ENCODE data around the gene RPS27A.
"Not testable (repeated sequence)": the region's sequence is repeated elsewhere in the genome, so short reads cannot be mapped to it uniquely, and the experiment has no call there.

RPS27A gene

DNA sequence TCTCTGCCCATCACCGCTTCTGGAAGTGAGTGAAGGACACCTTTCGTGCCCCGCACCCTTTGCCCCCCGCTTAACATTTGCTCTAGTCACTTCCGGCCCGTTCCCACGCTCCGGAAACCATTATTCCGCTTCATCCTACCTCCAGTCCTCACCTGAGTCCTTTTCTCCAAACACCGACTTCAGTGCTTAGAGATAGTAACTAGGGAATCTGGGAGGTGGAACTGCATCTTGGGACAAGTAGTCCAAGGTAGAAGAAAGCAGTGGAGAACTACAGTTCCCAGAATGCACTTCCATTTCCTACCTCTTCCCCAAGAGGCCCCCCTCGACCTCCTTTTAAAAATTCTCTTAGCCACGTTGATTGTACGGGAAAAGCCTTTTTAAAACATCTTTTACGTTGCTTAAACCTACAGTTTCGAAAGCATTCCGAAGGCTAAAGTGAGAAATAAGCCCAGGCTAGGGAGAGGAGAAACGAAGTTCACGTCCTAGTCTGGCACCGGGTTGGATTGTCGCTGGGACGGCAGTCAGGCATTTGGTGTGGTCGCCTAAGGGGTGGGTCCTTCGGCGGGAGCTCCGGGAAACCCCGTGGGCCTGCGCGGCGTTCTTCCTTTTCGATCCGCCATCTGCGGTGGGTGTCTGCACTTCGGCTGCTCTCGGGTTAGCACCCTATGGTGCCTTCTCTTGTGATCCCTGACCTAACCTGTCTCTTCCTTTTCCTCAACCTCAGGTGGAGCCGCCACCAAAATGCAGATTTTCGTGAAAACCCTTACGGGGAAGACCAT, at the start of gene RPS27A, which contains the start of gene CLHC1:
Gene RPS27A (plus strand): TSS at position 605 of the 779 bp plus-strand sequence. CDS start 137 bp downstream, at position 742.
Gene CLHC1 (minus strand): TSS at position 210 of the 779 bp plus-strand sequence. CDS start 9,882 bp downstream, outside the sequence.
- peak; percentile 99 for DNase-seq (ENCODE audit: low spot score)

DNA sequence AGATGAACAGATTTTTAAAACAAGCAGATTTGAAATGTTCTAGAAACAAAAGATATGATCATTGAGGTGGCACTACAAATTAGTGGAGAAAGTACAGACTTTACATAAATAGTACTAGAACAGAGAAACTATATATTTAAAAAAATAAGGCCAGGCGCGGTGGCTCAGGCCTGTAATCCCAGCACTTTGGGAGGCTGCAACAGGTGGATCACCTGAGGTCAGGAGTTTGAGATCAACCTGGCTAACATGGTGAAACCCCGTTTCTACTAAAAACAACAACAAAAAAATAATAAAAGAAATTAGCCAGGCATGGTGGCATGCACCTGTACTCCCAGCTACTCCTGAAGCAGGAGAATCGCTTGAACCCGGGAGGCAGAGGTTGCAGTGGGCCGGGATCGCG, 45.7 kb upstream of the RPS27A start:
- DNase-seq (ENCODE audit: low spot score): not testable (repeated sequence)

DNA sequence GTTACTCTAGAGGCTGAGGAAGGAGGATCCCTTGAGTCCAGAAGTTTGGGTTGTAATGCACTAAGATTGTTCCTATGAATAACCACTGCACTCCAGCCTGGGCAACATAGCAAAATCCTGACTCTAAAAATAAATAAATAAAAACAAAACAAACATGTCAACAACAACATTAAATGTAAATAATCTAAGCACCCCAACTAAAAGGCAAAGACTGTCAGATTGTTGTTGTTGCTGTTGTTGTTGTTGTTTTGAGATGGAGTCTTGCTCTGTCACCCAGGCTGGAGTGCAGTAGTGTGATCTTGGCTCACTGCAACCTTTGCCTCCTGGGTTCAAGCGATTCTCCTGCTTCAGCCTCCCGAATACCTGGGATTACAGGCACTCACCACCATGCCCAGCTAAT, 40.6 kb upstream of the RPS27A start:
- DNase-seq (ENCODE audit: low spot score): not testable (repeated sequence)

DNA sequence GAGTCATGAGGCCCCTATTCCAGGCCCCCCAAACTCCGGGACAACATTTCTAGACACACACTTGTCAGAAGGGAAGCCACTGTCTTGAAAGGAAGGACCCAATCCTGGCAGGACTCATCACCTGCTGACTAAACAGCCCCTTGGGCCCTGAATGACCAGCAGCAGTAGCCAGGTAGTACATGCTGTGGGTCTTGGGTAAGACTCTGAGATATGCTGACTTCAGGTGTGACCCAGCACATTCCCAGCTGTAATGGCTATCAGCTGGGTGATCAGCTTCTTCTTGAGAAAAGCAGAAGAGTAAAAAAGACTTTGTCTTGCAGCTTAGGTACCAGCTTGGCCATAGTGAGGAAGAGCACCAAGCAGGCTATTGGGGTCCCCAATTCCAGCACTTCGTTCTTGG, 36.0 kb upstream of the RPS27A start:
- DNase-seq (ENCODE audit: low spot score): no peak

DNA sequence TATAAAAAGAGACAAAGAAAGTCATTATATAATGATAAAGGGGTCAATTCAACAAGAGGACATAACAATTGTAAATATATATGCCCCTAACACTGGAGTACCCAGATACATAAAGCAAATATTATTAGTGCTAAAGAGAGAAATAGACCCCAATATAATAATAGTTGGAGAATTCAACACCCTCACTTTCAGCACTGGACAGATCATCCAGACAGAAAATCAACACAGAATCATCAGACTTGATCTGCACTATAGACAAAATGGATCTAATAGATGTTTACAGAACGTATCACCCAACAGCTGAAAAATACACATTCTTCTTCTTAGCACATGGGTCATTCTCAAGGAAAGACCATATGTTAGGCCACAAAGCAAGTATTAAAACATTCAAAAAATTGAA, 32.1 kb upstream of the RPS27A start:
- no peak for DNase-seq (ENCODE audit: low spot score)

DNA sequence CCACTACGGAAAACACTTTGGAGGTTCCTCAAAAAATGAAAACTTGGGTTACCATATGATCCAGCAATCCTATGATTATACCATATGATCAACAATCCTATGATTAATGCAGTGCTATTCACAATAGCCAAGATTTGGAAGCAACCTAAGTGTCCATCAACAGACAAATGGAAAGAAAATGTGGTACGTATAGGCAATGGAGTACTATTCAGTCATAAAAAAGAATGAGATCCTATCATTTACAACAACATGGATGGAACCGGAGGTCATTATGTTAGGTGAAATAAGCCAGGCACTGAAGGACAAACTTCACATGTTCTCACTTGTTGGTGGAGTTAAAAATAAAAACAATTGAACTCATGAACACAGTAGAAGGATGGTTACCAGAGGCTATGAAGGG, 28.0 kb upstream of the RPS27A start:
- no peak for DNase-seq (ENCODE audit: low spot score)

DNA sequence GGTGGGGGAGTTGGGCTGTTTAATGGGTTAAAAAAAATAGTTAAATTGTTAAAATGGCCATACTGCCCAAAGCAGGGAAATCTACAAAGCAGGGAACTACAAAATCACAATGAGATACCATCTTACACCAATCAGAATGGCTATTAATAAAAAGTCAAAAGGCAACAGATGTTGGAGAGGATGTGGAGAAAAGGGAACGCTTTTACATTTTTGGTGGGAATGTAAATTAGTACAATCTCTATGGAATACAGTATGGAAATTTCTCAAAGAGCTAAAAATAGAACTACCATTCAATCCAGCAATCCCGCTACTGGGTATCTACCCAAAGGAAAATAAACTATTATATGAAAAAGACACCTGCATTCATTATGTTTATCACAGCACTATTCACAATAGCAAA, 27.5 kb upstream of the RPS27A start:
- DNase-seq (ENCODE audit: low spot score): no peak

DNA sequence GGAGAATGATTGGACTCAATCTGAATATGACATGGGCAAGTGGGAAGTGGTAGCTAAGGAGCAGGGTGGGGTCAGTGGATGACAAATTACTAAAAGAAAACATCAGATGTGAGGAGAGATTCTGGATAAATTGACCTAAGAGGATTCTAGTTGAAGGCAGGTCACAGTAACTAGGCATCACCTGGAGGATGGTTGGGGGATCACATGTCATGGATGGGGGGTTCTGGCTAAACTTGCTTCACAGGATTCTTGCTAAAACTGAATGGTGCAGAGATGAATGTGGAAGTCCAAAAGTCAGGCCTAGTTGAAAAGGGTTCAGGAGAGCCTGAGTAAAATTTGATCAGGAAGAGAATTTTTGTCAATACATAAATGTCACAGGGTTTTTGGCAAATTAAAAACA, 18.7 kb upstream of the RPS27A start:
- no peak for DNase-seq (ENCODE audit: low spot score)

DNA sequence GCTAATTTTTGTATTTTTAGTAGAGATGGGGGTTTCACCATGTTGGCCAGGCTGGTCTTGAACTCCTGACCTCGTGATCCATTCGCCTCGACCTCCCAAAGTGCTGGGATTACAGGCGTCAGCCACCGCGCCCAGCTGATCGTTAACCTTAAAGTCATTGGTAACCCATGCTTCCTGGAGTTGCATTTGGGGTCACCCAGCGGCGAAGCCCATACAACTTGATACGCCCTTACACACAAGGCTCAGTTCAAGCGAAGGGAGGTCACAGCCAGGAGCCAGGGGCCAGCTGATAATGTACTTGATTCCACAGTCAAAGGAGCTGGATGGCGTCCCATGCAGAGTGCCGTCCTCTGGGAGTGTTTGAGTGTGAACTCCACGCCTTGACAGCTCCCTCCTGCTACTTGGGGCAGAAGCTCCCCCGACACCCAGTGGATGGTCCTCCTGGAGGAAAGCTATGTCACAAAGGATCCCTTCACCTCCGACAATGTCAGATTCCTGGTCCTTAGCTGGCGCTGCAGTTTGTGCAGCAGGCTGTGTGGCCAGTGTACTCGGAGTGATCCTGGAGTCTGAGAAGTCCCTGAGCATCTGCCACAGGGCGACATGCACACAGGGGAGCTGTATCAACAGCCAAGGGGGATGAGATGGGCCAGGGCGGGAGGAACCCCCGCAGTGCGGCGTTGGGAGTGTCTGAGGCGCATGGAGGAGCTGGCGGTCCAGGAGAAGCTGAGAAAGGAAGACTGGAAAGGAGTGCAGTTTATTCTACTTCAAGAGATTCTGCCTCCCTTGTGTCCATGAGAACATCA, 8.3 kb upstream of the RPS27A start:
- DNase-seq (ENCODE audit: low spot score): peak; percentile 10

DNA sequence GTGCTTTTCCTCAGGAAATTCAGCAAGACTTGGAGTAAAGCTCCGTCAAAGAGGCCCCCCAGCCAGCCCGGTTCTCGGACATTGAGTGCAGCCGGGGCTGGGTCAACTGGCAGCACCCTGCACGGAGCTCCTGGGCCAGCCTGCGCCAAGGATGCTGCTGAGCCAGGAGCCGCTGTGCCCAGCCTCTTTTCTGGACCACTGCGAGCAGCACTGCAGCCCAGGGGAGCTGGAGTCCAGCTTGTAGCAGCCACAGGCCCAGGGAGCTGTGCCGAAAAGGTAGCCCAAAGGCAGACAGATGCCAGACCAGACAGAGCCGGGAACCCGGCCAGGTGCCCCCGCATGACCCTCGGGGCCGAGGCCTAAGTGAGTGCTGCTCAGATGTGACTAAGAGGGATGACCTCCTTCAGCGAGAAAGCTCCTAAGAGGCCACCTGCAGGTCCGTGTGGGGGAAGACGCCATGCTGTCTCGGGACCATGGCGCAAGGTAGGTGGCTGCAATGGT, 7.7 kb upstream of the RPS27A start:
- DNase-seq (ENCODE audit: low spot score): no peak

DNA sequence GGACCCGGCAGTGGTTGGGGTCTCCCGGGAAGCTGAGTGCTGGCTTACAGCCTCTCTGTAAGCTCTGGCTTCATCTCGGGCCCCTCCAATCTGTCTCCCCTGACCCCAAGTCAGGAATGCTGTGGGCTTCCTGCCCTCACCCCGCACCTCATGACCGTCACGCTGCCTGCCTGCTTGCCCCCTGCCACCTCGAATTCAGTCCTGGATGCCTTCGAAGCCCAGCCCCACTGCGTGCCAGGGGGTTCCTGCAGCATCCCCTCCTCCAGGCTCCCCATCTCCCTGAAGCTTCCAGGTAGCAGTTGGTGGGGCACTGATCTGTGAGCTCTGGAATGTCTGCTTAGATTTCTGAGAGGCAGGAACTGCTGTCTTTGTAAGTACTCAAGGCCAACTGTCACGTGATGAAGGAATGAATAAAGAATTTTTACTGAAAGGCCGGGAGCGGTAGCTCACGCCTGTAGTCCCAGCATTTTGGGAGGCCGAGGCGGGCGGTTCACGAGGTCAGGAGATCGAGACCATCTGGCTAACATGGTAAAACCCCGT, 6.9 kb upstream of the RPS27A start:
- DNase-seq (ENCODE audit: low spot score): no peak

DNA sequence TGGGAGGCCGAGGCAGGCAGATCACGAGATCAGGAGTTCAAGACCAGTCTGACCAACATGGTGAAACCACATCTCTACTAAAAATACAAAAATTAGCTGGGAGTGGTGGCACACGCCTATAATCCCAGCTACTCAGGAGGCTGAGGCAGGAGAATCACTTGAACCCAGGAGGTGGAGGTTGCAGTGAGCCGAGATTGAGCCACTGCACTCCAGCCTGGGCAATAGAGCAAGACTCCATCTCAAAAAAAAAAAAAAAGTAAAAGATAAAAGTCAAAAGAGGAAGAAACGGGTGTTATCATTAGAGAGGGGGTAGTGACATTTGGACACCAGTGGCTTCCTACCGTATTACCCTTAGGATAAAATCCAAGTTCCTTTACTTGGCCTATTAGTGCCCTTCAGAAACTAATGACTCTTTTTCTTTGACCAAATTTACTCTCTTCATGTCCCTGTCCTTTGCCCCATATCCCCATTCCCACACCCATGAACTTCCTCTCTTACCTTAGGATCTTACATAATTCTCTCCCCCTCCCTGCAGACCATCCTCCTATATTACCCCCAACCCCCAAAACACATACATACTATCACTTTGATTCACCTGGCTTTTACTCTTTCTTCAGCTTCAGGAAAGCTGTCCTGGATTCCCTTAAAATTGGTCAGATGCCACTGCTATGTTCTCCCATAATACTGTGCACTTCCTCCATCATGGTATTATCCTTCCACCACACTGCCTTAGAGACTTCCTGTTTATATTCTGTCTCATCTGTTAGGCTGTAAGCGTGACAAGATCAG, 4.9 kb upstream of the RPS27A start:
- DNase-seq (ENCODE audit: low spot score): not testable (repeated sequence)

DNA sequence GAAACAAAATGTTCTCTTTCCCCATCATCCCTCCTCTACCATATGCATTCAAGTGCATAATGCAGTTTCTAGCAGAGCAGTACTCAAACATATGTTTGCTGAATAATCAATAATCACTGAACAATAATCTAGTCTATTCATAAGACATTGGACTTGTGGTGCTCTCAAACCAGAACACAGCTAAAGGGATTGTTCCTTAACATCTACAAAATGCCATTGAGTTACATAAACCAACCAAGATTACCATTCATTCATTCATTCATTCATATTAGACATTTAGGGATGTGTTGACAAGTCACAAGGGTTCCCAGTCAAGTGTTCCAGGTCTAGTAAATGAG, 4.3 kb upstream of the RPS27A start:
- no peak for DNase-seq (ENCODE audit: low spot score)

DNA sequence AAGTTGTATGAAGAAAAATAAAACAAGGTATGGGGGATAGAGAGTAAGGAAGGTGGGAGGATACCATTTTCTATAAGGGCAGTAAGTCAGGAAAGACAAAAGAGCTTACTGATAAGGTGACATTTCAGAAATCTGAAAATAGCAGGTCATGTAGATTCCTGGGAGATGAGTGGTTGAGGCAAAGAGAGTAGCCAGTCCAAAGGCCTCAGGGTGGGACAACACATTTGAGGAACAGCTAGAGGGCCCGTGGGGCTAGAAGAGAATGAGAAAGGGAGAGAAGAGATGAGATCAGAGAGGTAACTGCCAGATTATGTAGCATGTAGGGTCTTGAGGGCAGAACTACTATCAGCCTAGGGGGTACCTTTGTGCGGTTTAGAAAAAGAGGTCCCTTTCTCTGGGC, 3.3 kb upstream of the RPS27A start:
- no peak for DNase-seq (ENCODE audit: low spot score)

DNA sequence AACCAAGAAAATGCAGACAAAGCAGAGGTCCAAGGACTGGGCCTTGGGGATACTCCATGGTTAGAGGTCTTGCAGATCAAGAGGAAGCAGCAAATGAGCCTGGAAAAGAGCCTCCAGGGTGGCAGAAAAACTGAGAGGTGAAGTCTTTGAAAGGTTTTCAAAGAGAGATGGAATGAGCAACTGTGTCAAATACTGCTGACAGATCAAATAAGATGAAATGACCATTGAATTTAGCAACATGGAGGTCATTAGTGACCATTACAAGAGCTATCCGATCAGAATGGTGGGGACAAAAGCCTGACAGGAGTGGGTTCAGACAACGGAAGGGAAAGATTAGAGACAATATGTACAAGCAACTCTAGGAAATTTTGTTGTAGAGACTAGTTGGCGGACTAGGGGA, 1.9 kb upstream of the RPS27A start:
- no peak for DNase-seq (ENCODE audit: low spot score)

DNA sequence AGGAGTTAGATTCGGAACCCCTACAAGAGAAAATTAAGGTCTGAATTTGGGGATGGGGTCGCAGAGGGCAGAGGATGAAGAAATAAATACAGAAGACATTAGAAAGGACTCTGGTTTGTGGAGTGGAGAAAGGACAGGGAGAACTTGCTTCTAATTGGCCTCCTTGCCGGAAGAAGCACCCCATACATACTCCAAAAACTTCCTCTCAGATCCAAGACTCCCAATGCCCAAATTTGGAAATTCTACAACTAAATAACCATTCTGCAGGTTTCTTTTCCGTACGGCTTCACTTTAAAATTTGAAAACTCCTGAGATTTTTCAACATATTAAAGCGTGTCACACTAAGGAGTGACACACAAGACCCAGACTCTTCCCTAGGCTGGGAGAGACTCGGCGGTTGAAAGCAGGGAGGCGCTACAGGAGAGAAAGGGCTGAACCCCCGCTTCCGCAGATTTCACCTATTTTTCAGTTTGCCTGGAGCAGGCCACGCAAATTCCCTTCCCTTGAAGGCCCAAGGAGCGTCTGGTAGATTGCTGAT, 873 bp upstream of the RPS27A start:
- DNase-seq (ENCODE audit: low spot score): no peak

DNA sequence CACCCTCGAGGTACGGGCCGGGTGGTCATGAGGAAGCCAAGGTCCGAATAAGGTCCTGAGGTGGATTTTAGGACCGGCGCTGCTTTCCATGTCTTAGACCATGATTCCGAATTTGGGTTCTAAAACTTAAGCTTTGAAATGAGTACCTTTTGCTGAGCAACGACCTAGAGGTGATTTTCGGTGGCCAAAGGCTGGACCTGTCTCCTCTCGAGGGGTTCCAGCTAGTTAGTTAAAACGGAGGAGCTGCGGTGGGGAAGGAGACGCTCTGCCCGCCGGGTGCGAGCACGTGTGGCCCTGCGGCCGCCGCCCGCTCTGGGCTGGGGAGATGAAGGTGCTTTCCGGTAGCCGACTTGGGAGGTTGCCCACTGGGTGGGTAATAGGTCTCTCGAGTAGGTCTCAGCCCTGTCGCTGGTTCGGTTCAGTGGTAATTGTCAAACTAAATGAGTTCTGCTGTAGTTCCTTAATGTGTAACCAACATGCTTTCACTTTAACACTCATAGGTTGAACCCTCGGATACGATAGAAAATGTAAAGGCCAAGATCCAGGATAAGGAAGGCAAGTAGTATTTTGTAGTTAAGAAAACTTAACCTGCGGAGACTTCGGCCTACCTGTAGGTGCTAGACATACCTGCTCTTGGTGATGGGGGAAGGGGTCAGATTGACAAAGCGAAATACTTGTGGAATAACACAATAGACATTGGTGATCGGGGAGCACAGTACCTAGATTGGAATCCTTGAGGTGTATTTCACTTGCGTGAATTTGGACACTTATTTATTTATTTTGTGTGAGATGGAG, 572 bp downstream of the RPS27A start:
- DNase-seq (ENCODE audit: low spot score): peak; percentile 22

DNA sequence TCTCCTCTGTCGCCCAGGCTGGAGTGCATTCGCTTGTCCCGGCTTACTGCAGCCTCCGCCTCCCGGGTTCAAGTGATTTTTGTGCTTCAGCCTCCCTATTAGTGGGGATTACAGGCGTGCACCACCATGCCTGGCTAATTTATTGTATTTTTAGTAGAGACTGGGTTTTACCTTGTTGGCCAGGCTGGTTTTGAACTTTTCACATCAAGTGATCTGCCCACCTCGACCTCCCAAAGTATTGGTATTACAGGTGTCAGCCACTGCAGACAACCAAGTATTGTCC, 1.1 kb downstream of the RPS27A start:
- DNase-seq (ENCODE audit: low spot score): no peak

DNA sequence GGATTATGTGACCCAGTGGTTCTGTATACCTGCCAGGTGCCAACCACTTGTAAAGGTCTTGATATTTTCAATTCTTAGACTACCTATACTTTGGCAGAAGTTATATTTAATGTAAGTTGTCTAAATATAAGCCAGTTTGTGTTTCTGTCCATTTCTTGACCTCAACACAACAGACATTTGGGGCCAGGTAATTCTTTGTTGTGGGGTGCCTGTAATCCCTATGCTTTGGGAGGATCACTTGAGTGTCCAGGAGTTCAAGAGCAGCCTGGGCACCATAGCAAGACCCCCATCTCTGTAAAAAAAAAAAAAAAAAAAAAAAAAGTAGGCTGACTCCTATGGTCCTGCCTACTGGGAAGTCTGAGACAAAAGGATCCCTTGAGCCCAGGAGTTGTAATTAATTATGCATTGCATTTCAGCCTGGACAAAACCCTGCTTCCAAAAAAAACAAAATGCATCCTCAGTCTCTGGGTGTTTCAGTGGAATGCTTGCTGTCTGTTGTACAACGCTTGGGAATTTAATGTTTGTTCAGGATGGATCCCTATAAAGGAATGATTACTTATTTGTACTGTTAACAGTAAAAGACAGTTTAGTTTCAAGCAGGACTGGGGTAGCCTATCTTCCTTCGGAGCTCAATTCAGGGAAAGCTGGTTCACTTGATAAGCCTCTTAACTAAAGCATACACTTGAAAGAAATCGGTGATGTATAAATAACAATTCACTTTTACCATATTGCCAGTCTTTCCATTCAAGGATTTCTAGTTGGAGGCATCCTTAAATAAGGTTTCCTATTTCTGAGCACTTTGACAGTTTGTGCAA, 3.4 kb downstream of the RPS27A start:
- DNase-seq (ENCODE audit: low spot score): no peak

DNA sequence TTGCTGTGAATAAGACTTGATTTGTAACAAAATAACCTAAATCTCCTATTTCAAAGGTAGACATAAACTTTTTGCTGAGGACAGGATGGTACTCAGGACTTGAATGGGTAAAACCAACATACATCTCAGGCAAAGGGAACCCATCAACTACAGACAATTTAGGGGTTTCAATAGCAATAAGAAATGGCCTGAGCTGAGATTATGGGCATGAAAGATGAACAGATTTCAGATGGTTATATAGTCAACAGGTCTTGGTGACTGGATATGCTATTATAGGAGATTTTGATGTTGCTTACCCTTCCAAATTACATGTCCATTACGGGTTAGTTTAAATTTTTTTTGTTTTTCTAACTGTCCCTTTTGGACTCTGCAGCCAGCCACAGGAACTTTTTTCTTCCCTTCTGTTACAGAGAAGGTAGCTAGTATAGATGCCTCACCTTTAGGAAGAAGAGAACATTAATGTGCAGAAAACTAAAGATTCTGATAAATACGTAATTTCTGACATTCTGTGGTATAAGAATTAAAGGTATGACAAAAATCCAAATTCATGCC, 4.6 kb downstream of the RPS27A start:
- DNase-seq (ENCODE audit: low spot score): peak; percentile 16
